Measurements from ENCODE around the gene FBXW5.

Gene FBXW5, protein sequence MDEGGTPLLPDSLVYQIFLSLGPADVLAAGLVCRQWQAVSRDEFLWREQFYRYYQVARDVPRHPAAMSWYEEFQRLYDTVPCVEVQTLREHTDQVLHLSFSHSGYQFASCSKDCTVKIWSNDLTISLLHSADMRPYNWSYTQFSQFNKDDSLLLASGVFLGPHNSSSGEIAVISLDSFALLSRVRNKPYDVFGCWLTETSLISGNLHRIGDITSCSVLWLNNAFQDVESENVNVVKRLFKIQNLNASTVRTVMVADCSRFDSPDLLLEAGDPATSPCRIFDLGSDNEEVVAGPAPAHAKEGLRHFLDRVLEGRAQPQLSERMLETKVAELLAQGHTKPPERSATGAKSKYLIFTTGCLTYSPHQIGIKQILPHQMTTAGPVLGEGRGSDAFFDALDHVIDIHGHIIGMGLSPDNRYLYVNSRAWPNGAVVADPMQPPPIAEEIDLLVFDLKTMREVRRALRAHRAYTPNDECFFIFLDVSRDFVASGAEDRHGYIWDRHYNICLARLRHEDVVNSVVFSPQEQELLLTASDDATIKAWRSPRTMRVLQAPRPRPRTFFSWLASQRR

DNA sequence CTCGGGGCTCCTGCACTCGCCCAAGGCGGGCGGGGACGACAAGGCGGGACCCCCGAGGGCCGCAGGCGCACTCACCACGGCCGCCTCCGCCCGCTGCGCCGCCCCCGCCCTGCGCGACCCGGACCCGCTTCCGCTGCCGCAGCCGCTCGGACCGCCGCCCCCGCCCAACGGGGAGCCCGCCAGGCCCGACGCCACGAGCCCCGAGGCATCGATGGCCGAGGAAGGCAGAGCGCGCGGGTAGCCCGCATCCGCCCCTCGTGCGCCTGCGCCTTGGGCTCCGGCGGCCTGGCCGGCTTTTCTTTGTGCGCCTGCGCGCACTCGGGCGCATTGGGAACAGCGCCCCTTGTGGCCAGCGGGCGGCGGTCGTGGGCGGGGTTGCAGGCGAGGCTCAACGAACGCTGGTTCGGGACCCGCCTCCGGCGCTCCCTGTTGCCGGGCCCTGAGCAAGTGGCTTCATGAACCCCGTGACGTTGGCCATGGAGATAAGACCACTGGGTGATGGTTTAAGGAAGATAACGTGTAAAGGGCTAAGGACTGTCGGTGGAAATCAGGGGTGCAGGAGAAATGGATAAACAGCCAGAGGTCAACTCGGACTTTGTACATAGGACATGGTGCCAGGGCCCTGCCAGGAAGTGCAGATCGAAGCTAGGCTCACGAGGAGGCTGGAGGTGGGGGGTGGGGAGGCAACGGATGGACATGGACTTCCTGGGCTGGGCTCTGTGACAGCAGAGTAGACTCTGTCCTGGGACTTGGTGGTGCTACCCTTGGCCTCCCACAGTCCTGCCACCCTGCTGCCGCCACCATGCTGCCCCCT, at the start of gene FBXW5, which contains the start of gene C8G:
TSS of gene FBXW5 (minus strand) at position 220 of the 814 bp plus-strand sequence. CDS start 655 bp downstream, outside the sequence.
TSS of gene C8G (plus strand) at position 725 of the 814 bp plus-strand sequence. CDS start at position 803, 78 bp downstream.
- H3K4me3 Mint-ChIP-seq, result peak within 1 kb of the TSS; percentile 82
- H3K4me1 Mint-ChIP-seq (ENCODE audit: low read depth), result peaks cover 9% of the 10 kb centered on the region
- no peaks in the 10 kb centered on the region for H3K27me3 Mint-ChIP-seq

GRCh38 chr9:136992819-136993369, 48.4 kb upstream of the FBXW5 start:
- peak overlapping the region; percentile 70 for H3K27ac Mint-ChIP-seq
- H3K27me3 Mint-ChIP-seq, result peaks cover 2% of the 10 kb centered on the region
- H3K9me3 Mint-ChIP-seq, result no peaks in the 10 kb centered on the region
- peaks cover 32% of the 10 kb centered on the region for H3K4me1 Mint-ChIP-seq (ENCODE audit: low read depth)
- H3K4me3 Mint-ChIP-seq, result peak overlapping the region; percentile 85
- H3K36me3 Mint-ChIP-seq (ENCODE audit: low read depth), result no peaks in the 10 kb centered on the region

More for the DNA sequence above, at the start of gene FBXW5, which contains the start of gene C8G:
- Mint-ChIP-seq H3K36me3 (ENCODE audit: low read depth) (peaks cover 9% of the 10 kb centered on the region), H3K9me3 (no peaks in the 10 kb centered on the region), H3K27ac (peak within 1 kb of the TSS; percentile 80)

- peak within 1 kb of the TSS; percentile 70 for H3K27ac Mint-ChIP-seq
- peaks cover 25% of the 10 kb centered on the region for H3K4me1 Mint-ChIP-seq (ENCODE audit: low read depth)
- peak within 1 kb of the TSS; percentile 85 for H3K4me3 Mint-ChIP-seq
- no peaks in the 10 kb centered on the region for H3K9me3 Mint-ChIP-seq
- H3K27me3 Mint-ChIP-seq, result peaks cover 7% of the 10 kb centered on the region
- H3K36me3 Mint-ChIP-seq (ENCODE audit: low read depth), result no peaks in the 10 kb centered on the region
Observed at GRCh38 chr9:136991993-136992818, 47.7 kb upstream of the FBXW5 start, which contains the start of gene PAXX. PAXX (plus strand) TSS chr9:136992422; CDS start chr9:136992444, 22 bp downstream.

DNA sequence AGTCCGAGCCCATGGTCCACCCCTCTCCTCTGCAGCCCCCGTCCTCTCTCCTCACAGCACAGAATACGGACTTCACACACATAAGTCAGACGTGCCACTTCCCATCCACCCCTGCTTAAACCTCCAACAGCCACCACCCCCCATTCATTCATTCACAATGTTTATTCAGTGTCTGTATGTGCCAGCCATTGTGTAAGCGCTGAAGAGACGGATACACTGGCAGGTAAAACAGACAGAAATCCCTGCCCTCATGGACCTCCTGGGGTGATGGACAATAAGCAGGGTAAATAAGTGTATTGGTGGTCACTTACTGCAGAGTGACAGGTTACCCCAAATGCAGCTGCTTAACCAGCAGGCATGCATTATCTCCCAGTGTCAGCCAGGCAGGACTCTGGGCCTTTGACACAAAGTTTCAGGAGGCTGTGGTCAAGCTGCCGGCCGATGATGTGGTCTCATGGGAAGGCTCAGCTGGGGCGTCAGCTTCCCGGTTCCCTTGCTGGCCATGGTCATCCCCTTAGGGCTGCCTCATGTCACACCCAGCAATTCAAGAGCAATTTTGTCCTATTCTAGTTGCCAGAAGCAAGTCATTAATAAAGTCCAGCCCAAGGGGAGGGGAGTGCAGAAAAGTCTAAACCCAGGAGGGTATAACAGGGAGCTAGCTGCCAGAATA, 45.8 kb upstream of the FBXW5 start:
- Mint-ChIP-seq H3K9me3 (no peaks in the 10 kb centered on the region), H3K4me1 (ENCODE audit: low read depth) (peaks cover 16% of the 10 kb centered on the region), H3K27ac (no peak overlapping the region), H3K36me3 (ENCODE audit: low read depth) (no peaks in the 10 kb centered on the region), H3K27me3 (peaks cover 14% of the 10 kb centered on the region), H3K4me3 (no peak overlapping the region)

GRCh38 chr9:136988872-136989271, 44.3 kb upstream of the FBXW5 start:
- no peak overlapping the region for H3K27ac Mint-ChIP-seq
- H3K36me3 Mint-ChIP-seq (ENCODE audit: low read depth), result no peaks in the 10 kb centered on the region
- no peaks in the 10 kb centered on the region for H3K9me3 Mint-ChIP-seq
- peaks cover 17% of the 10 kb centered on the region for H3K27me3 Mint-ChIP-seq
- no peak overlapping the region for H3K4me3 Mint-ChIP-seq
- peaks cover 14% of the 10 kb centered on the region for H3K4me1 Mint-ChIP-seq (ENCODE audit: low read depth)

- Mint-ChIP-seq H3K27ac (no peak overlapping the region), H3K4me3 (no peak overlapping the region), H3K9me3 (no peaks in the 10 kb centered on the region), H3K27me3 (peaks cover 20% of the 10 kb centered on the region), H3K4me1 (ENCODE audit: low read depth) (no peaks in the 10 kb centered on the region), H3K36me3 (ENCODE audit: low read depth) (no peaks in the 10 kb centered on the region)
Observed at GRCh38 chr9:136985853-136986252, 41.3 kb upstream of the FBXW5 start.

DNA sequence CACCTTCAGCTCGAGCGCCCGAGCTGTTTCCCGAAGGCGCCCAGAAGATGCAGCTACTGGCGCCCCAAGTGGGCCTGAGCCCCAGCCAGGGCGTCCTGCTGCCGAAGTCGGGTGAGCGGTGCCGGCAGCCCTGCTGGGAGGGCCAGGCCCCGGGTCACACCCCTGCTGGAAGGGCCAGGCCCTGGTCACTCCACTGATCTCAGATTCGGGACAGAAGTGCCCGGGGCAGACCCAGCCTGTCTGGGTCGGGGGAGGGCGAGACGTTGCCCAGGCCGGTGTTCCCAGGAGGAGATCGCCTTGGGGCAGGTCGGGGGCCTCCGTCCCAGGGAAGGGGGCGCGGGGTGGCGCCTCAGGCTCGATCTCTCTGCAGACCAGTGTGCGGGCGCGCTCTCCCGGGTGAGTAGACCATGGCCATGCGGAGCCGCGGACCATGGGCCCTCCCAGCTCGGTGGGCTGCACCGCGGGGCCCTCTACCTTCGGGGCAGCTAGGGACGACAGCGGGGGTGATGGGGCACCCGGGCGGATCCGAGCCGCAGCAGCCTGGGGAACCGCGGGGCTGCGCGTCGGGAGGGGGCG, 40.6 kb upstream of the FBXW5 start:
- no peaks in the 10 kb centered on the region for H3K36me3 Mint-ChIP-seq (ENCODE audit: low read depth)
- H3K9me3 Mint-ChIP-seq, result no peaks in the 10 kb centered on the region
- H3K27me3 Mint-ChIP-seq, result peaks cover 20% of the 10 kb centered on the region

GRCh38 chr9:136984464-136985026, 40.0 kb upstream of the FBXW5 start:
- no peaks in the 10 kb centered on the region for H3K36me3 Mint-ChIP-seq (ENCODE audit: low read depth)
- H3K9me3 Mint-ChIP-seq, result no peaks in the 10 kb centered on the region
- H3K27me3 Mint-ChIP-seq, result peaks cover 20% of the 10 kb centered on the region
- no peaks in the 10 kb centered on the region for H3K4me1 Mint-ChIP-seq (ENCODE audit: low read depth)
- H3K27ac Mint-ChIP-seq, result no peak overlapping the region
- no peak overlapping the region for H3K4me3 Mint-ChIP-seq

More for the DNA sequence above, 40.6 kb upstream of the FBXW5 start:
- Mint-ChIP-seq H3K4me3 (no peak overlapping the region), H3K27ac (no peak overlapping the region), H3K4me1 (ENCODE audit: low read depth) (no peaks in the 10 kb centered on the region)

- Mint-ChIP-seq H3K27me3 (peaks cover 20% of the 10 kb centered on the region), H3K27ac (no peak overlapping the region), H3K9me3 (no peaks in the 10 kb centered on the region)
Observed at GRCh38 chr9:136983656-136984314, 39.2 kb upstream of the FBXW5 start.

DNA sequence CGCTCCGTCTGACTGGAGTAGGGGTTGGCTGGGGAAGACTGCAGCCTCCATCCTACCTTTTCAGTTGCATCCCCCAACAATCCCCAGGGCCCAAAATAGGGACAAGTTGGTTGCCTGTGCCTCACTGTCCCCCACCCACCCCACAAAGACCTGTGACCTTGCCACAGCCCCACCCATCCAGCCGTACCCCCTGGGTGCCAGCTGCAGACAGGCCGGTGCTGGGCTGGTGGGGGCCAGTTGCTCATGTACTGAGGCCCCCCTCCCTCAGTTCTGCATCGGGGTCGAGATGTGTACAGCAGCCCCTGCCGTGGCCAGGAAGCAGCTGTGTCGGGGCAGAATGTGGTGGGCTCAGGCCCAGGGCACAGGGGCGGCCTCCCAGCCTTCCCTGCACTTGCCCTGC, 38.6 kb upstream of the FBXW5 start:
- H3K27ac Mint-ChIP-seq, result no peak overlapping the region
- no peaks in the 10 kb centered on the region for H3K4me1 Mint-ChIP-seq (ENCODE audit: low read depth)
- H3K9me3 Mint-ChIP-seq, result no peaks in the 10 kb centered on the region
- H3K36me3 Mint-ChIP-seq (ENCODE audit: low read depth), result no peaks in the 10 kb centered on the region
- peaks cover 20% of the 10 kb centered on the region for H3K27me3 Mint-ChIP-seq
- H3K4me3 Mint-ChIP-seq, result no peak overlapping the region

More at GRCh38 chr9:136983656-136984314, 39.2 kb upstream of the FBXW5 start:
- Mint-ChIP-seq H3K4me3 (no peak overlapping the region), H3K4me1 (ENCODE audit: low read depth) (no peaks in the 10 kb centered on the region), H3K36me3 (ENCODE audit: low read depth) (no peaks in the 10 kb centered on the region)

DNA sequence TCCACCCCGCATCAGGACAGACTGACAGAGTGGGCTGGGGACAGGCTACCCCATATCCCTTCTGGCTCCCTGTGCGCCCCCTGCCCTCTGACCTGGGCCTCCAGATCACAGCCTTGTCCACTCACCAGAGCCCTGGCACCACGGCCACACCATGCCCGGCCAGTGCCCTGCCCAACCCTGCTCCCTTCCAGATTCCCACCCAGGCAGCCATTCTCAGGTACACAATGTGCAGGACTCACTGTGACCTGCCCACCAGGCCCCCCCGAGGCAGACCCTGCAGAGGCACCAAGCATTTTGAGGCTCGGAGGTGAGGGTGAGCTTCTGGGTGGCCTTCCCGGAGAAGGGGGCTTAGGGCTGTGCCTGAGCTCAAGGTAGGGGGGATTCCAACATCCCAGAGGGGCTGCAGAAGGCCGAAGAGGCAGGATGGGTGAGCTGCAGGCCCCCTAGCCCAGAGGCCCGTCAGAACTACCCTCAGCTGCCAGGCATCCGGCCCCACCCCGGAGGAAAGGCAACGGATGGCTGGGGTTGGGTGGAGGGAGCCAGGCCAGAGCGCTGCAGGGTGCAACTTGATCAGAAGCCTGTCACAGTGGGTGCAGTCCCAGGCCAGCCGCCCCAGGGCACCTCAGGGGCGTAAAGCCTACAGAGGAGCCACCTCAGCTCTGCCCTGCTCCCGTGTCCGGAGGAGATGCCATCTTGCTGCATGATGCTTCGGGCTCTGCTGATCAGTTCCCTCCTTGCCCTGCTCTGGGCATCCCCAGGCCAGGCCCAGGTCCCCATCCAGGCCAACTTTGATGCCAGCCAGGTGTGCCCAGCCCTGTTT, 37.9 kb upstream of the FBXW5 start, which contains the start of gene LCNL1:
TSS of gene LCNL1 (plus strand) at position 762 of the 820 bp plus-strand sequence. CDS start 594 bp downstream, outside the sequence.
- Mint-ChIP-seq H3K4me1 (ENCODE audit: low read depth) (no peaks in the 10 kb centered on the region), H3K27me3 (peaks cover 15% of the 10 kb centered on the region), H3K36me3 (ENCODE audit: low read depth) (no peaks in the 10 kb centered on the region), H3K9me3 (no peaks in the 10 kb centered on the region), H3K4me3 (no peak within 1 kb of the TSS), H3K27ac (no peak within 1 kb of the TSS)
